Body of pancreas (tissue), 4 donors: Measurements from ENCODE around the gene KLC3. TPM values are rescaled to one million over a fixed set of nuclear protein-coding genes. Genes with fewer than 3 reads are reported as not detected.
"Not testable (repeated sequence)": the region's sequence is repeated elsewhere in the genome, so short reads cannot be mapped to it uniquely, and the experiment has no call there.

Source experiments
- ATAC-seq: fragments of 150-250 bp; one replicate; pipeline ENCODE4 v1.9.1; 2016
- DNase-seq, 4 donors: peaks; one replicate each; pipeline ENCODE4 v3.0.0-alpha.2; 2019
- H3K27ac ChIP-seq, 4 donors: fragments of 200-600 bp; sonication (generic); 1 replicate in 3 of 4; 2 replicates in 1 of 4; pipeline versions ENCODE4 v1.5.1 to v1.6.1; 2016 to 2019; ENCODE audit warnings: mild to moderate bottlenecking in 1 of 4, mixed read lengths in 1 of 4, moderate library complexity in 1 of 4
- H3K27me3 ChIP-seq, 2 donors: fragments of 200-600 bp; sonication (generic); one replicate each; pipeline ENCODE4 v1.6.0; 2016; ENCODE audit warnings: mild to moderate bottlenecking in 1 of 2
- H3K36me3 ChIP-seq, 2 donors: fragments of 200-600 bp; sonication (generic); replicated peaks in 1 of 2; 2 replicates each; pipeline ENCODE4 v1.5.1; 2016; ENCODE audit warnings: low read depth in 2 of 2; ENCODE audit not compliant: insufficient read depth in 1 of 2
- H3K4me1 ChIP-seq: fragments of 200-600 bp; sonication (generic); one replicate; pipeline ENCODE4 v1.6.0; 2016
- H3K4me3 ChIP-seq, 2 donors: fragments of 200-600 bp; sonication (generic); 1 replicate in 1 of 2; 2 replicates in 1 of 2; pipeline ENCODE4 v1.5.1; 2016 to 2019
- H3K9me3 ChIP-seq, 3 donors: fragments of 200-600 bp; sonication (generic); 1 replicate in 2 of 3; 2 replicates in 1 of 3; pipeline ENCODE4 v1.5.1; 2016
- CTCF ChIP-seq, 7 experiments: fragments of 450-650 bp in 4 of 7; fragments of 200-600 bp in 3 of 7; sonication (generic) in 3 of 7; IDR thresholded peaks; one replicate each; pipeline ENCODE4 v1.5.1; 2016 to 2019; ENCODE audit warnings: antibody characterized with exemption in 7 of 7
- POLR2A ChIP-seq, 3 donors: fragments of 450-650 bp; IDR thresholded peaks; one replicate each; pipeline ENCODE4 v1.6.1; 2016; ENCODE audit warnings: antibody characterized with exemption in 3 of 3, mild to moderate bottlenecking in 2 of 3
- WGBS, 2 donors: methylation state at CpG; one replicate each; pipeline ENCODE4 v1.1.5; 2017; 5-methylcytosine and 5-hydroxymethylcytosine counted together
- intact Hi-C: fragments of 100-400 bp; cut with DNase I; formaldehyde crosslinking; loops from one replicate; pipeline ENCODE4 v1.15.1; 2023
- total RNA-seq, 2 donors: library from RNA; depleted of rRNA; stranded (reverse); fragments of >200 nt; gene quantifications; one replicate each; pipeline ENCODE4 v1.1.0, GENCODE V29; 2016

The KLC3 gene
- total RNA-seq, 2 donors from 2014 or later, result 1.3 to 11.7 TPM

DNA sequence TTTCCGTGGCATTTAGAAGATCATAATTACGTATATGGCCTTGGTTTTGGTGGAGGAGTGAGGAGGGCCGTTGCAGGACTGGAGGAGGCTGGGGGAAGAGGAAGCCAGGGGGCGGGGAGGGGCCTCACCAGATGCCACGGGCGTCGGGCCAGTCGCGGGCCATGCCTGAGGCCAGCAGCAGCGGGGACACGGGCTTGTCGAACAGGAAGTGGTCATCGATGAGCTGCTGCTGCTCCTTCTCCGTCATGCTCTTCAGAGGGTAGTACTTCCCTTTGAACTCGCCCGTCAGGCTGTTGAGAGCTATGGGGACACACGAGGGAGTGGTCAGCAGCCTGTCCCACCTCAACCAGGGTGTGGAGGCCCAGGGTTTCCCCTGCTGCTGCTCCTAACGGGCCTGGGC is 28.9 kb upstream of the KLC3 start:
- ATAC-seq, result no peak
- no peak for DNase-seq
- H3K4me1 ChIP-seq, result no peaks in the 10 kb centered on the region
- no peak overlapping the region for H3K27ac ChIP-seq
- no peaks in the 10 kb centered on the region for H3K27me3 ChIP-seq
- H3K36me3 ChIP-seq, result no peaks in the 10 kb centered on the region
- TF ChIP-seq CTCF (IDR thresholded peaks at IDR 0.05) (no peak), POLR2A (IDR thresholded peaks at IDR 0.05) (no peak)
- H3K9me3 ChIP-seq, result no peaks in the 10 kb centered on the region
- intact Hi-C loops, result no loop called here
- WGBS, 2 donors, result 37 to 46% methylated on average over 13 to 17 of the region's 18 CpGs
- H3K4me3 ChIP-seq, result no peak overlapping the region

DNA sequence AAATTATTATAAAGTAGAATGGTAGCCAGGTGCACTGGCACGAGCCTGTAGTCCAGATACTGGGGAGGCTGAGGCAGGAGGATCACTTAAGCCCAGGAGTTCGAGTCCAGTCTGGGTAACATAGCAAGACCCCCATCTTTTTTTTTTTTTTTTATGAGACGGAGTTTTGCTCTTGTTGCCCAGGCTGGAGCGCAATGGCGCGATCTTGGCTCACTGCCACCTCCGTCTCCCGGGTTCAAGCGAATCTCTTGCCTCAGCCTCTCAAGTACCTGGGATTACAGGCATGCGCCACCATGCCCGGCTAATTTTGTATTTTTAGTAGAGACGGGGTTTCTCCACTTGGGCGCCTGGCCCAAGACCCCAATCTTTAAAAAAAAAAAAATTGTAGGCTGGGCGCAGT is 28.3 kb upstream of the KLC3 start:
- WGBS, 2 donors, result 79 to 88% methylated on average over 14 of the region's 14 CpGs
- intact Hi-C loops, H3K27me3 ChIP-seq, ATAC-seq, DNase-seq, H3K4me3 ChIP-seq, H3K4me1 ChIP-seq, H3K9me3 ChIP-seq, H3K36me3 ChIP-seq, H3K27ac ChIP-seq: not testable (repeated sequence)

DNA sequence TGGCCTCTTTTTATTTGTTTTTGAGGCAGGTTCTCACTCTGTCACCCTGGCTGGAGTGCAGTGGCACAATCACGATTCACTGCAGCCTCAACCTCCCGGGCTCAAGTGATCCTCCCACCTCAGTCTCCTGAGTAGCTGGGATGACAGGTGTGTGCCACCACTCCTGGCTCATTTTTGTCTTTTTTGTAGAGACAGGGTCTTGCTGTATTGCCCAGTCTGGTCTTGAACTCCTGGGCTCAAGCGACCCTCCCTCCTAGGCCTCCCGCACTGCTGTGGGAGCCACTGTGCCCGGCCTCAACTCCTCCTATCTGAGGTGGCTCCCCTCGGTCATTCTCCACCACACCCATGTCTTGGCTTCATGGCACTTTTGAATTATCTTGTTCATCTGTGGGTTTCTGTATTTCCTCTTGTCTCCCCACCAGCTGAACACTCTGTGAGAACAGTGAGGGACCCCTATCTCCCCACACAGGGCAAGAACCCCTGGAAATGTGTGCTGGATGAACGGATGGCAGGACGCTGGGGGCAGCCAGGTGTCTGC is 25.8 kb upstream of the KLC3 start:
- intact Hi-C loops, result no loop called here

GRCh38 chr19:45315304-45315703 is 25.2 kb upstream of the KLC3 start:
- WGBS, 2 donors, result 15 to 49% methylated on average over 10 to 21 of the region's 21 CpGs
- intact Hi-C loops, result no loop called here
- ATAC-seq, result no peak

More for the DNA sequence above, 25.8 kb upstream of the KLC3 start:
- TF ChIP-seq CTCF (IDR thresholded peaks at IDR 0.05), result no peak
- TF ChIP-seq POLR2A (IDR thresholded peaks at IDR 0.05), result no peak
- Histone ChIP-seq H3K36me3 (no peaks in the 10 kb centered on the region), H3K4me1 (no peaks in the 10 kb centered on the region), H3K27me3 (no peaks in the 10 kb centered on the region), H3K27ac (no peak overlapping the region), H3K4me3 (no peak overlapping the region), H3K9me3 (no peaks in the 10 kb centered on the region)
- WGBS, 2 donors, result 58 to 70% methylated on average over 6 to 8 of the region's 8 CpGs
- no peak for ATAC-seq
- DNase-seq, result no peak

GRCh38 chr19:45320997-45321775 is 19.4 kb upstream of the KLC3 start:
- H3K4me3 ChIP-seq, result no peak overlapping the region
- no peaks in the 10 kb centered on the region for H3K27me3 ChIP-seq
- peaks cover 12% of the 10 kb centered on the region for H3K4me1 ChIP-seq
- H3K36me3 ChIP-seq, result no peaks in the 10 kb centered on the region
- TF ChIP-seq CTCF (IDR thresholded peaks at IDR 0.05) (no peak), POLR2A (IDR thresholded peaks at IDR 0.05) (no peak)
- intact Hi-C loops, result no loop called here
- ATAC-seq (no peak), DNase-seq (no peak)
- H3K9me3 ChIP-seq, result no peaks in the 10 kb centered on the region
- H3K27ac ChIP-seq, result no peak overlapping the region
- WGBS, 2 donors, result 83 to 84% methylated on average over 10 to 12 of the region's 12 CpGs

More at GRCh38 chr19:45315304-45315703, 25.2 kb upstream of the KLC3 start:
- TF ChIP-seq POLR2A (IDR thresholded peaks at IDR 0.05), result no peak
- no peak for TF ChIP-seq CTCF (IDR thresholded peaks at IDR 0.05)
- no peaks in the 10 kb centered on the region for H3K27me3 ChIP-seq
- no peak for DNase-seq
- H3K4me1 ChIP-seq, result no peaks in the 10 kb centered on the region
- H3K36me3 ChIP-seq, result no peaks in the 10 kb centered on the region
- H3K4me3 ChIP-seq, result no peak overlapping the region
- no peak overlapping the region for H3K27ac ChIP-seq
- H3K9me3 ChIP-seq, result no peaks in the 10 kb centered on the region
